MV-4-11 (cell line): ENCODE measurements around the gene NUP107.

Experiments used
- DNase-seq: peaks from one replicate; lab custom pipeline; 2025; lab: John Stamatoyannopoulos, UW

NUP107 gene

DNA sequence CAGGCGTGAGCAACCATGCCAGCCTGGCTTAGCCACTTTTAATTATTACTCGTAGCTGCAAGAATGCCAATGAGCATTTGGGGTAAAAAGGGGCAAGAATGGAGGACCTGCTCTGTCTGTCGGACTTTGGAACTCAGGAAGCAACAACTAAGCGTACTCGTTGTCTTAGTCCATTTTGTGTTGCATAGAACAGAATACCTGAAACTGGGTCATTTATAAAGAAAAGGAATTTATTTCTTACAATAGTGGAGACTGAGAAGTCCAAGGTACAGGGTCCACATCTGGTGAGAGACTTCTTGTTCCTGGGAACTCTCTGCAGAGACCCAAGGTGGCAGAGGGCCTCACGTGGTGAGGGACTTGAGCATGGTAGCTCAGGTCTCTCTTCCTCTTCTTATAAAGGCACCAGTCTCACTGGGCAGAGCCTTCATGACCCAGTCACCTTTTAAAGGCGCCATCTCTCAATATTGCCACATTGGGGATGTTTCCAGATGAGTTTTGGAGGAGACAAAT lies 88.4 kb downstream of the NUP107 start:
- DNase-seq: peak; percentile 38

DNA sequence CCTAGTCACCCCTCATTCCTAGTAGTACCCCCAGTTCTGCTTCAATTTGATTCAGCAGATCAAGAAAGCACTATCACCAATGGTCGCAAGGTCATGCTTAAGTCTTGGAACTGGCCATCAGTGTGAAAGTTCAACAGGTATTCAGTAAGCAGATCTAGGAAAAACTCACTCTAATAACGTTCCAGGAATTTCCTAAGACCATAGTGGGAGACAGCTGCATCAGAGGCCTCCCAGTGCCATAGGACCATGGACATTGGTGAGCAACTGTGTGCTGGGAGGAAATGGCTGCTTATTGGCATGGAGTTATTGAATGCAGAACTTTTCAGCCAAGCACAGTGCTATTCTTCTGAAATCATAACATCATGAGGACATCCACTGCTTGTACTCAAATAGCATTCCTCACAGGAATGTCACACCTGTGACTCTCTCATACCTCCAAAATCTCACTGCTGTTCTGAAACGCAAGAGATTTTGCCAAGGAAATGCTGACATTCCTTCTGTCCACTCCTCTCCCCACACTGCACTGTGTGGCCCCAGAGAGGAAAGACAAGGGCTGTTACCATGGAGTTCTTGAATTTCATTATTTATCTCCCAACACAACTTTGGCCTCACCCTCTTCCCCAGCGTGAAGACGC lies 90.3 kb downstream of the NUP107 start:
- no peak for DNase-seq

DNA sequence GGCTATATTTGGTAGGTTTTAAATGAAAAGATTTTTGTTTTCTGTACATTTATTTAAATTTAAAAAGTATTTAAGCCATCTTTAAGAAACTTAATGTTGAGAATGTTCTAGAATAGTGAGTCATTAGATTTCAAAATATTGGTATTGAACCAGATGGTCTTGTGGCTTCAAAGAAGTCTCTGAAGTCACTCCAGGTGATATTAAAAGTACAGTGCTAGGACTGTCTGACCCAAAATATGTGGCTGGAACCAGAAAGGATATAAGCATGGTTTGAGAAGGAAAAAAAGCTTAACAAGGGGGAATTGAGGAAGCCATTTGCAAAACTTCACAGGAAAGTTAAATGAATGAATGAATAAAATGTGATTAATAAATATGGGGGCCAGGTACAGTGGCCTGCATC lies 92.5 kb downstream of the NUP107 start:
- DNase-seq: no peak

- no peak for DNase-seq
Measured at GRCh38 chr12:68780731-68781130, 94.0 kb downstream of the NUP107 start.

DNA sequence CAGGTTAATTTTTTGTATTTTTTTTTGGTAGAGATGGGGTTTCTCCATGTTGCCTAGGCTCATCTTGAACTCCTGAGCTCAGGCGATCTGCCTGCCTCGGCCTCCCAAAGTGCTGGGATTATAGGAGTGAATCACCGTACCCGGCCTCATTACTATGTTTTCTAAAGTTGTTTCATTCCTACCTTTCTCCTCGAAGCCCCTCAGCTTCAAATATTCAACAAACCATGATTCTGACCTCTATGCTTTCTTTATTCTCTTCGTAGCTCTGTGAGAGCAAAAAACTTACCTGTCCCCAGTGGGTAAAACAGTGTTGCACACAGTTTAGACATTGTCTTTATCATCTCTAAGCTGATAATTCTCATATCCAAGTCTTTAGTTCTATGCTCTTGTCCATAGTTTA lies 95.0 kb downstream of the NUP107 start:
- DNase-seq: no peak

GRCh38 chr12:68784015-68784414 lies 97.2 kb downstream of the NUP107 start:
- DNase-seq: peak; percentile 93

- peak; percentile 39 for DNase-seq
Measured at GRCh38 chr12:68785358-68785757, 98.6 kb downstream of the NUP107 start.

GRCh38 chr12:68785823-68786222 lies 99.0 kb downstream of the NUP107 start:
- no peak for DNase-seq

GRCh38 chr12:68786929-68787328 lies 100.2 kb downstream of the NUP107 start:
- DNase-seq: peak; percentile 54

DNA sequence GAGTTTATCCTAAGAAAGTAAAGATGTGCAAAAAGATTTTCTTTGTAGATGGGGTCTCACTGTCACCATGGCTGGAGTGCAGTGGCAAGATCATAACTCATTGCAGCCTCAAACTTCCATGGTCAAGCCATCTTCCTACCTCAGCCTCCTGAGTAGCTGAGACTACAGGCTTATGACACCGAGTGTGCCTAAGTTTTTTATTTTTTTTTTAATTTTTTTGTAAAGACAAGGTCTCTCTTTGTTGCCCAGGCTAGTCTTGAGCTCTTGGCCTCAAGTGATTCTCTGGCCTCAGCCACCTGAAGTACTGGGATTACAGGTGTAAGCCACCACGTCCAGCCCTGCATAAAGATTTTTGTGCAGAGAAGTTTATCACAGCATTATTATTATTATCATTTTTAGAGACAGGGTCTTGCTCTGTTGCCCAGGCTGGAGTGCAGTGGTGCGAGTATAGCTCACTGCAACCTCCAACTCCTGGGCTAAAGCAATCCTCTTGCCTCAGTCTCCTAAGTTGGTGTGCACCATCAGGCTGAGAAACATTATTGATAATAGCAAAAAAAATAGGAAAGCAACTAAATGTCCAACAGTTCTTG lies 101.9 kb downstream of the NUP107 start:
- no peak for DNase-seq

- DNase-seq: no peak
Measured at GRCh38 chr12:68789144-68789878, 102.5 kb downstream of the NUP107 start.

DNA sequence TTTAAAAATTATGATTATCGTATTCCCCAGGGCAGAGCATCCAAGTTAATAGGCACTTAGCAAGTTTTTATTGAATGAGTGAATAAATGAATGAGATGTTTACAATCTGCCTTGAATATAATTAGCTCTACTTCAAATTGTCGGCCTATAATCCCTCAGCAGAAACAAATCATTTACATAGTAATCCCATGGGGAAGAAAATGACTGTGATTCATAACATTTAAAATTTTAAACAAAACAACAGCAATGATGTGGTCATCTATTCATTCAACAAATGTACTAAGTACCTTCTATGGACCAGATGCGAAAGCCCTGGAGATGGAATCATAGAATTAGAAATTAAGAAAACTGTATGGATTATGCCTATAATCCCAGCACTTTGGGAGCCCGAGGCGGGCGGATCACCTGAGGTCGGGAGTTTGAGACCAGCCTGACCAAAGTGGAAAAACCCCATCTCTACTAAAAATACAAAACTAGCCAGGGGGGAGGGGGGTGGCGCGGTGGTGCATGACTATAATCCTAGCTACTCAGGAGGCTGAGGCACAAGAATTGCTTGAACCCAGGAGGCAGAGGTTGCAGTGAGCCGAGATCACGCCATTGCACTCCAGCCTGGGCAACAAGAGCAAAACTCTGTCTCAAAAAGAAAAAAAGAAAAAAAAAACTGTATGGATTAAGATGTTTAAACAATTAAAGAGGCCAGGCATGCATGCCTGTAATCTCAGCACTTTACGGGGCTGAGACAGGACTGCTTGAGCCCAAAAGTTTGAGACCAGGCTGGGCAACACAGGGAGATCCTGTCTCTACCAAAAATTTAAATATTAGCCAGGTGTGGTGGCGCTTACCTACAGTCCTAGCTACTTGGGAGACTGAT lies 103.5 kb downstream of the NUP107 start:
- no peak for DNase-seq

GRCh38 chr12:68790952-68791234 lies 104.1 kb downstream of the NUP107 start:
- no peak for DNase-seq

- DNase-seq: no peak
Measured at GRCh38 chr12:68791897-68792481, 105.2 kb downstream of the NUP107 start.

GRCh38 chr12:68792952-68793351 lies 106.2 kb downstream of the NUP107 start:
- peak; percentile 58 for DNase-seq

GRCh38 chr12:68793436-68793835 lies 106.7 kb downstream of the NUP107 start:
- no peak for DNase-seq

- DNase-seq: no peak
Measured at GRCh38 chr12:68793975-68794652, 107.3 kb downstream of the NUP107 start.

GRCh38 chr12:68794653-68795251 lies 108.0 kb downstream of the NUP107 start:
- no peak for DNase-seq
